ENCODE results near the gene DPP4. TPM values are rescaled to one million over a fixed set of nuclear protein-coding genes. Genes with fewer than 3 reads are reported as not detected.

DPP4 gene
- total RNA-seq, 1 donor from 2014 or later, result 0.49 TPM

GRCh38 chr2:162035981-162036380, 38.0 kb downstream of the DPP4 start:
- Histone ChIP-seq H3K4me1 (peaks cover 35% of the 10 kb centered on the region), H3K27me3 (no peaks in the 10 kb centered on the region), H4K20me1 (ENCODE audit: low read depth) (no peaks in the 10 kb centered on the region), H3F3A (ENCODE audit: low read depth) (peaks cover 15% of the 10 kb centered on the region), H3K9me3 (ENCODE audit: low read depth) (no peaks in the 10 kb centered on the region), H3K27ac (no peak overlapping the region), H3K79me2 (ENCODE audit: low read depth) (no peaks in the 10 kb centered on the region), H3K4me2 (no peak overlapping the region), H3K9ac (no peak overlapping the region), H2AFZ (replicated peaks) (no peak overlapping the region), H3K36me3 (no peaks in the 10 kb centered on the region), H3K4me3 (no peak overlapping the region)
- TF ChIP-seq CTCF (IDR thresholded peaks at IDR 0.05), result no peak
- TF ChIP-seq EZH2phosphoT487 (IDR thresholded peaks at IDR 0.05), result no peak
- TF ChIP-seq EZH2 (IDR thresholded peaks at IDR 0.05), result no peak
- Mint-ChIP-seq H3K4me1 (peaks cover 12% of the 10 kb centered on the region), H3K27me3 (ENCODE audit: insufficient read depth, low read depth) (no peaks in the 10 kb centered on the region), H3K36me3 (no peaks in the 10 kb centered on the region), H3K4me3 (no peak overlapping the region), H3K27ac (no peak overlapping the region), H3K9me3 (no peaks in the 10 kb centered on the region)
- DNase-seq (ENCODE audit: low spot score), result no peak

GRCh38 chr2:162030363-162031190, 43.4 kb downstream of the DPP4 start:
- no peaks in the 10 kb centered on the region for H3K36me3 ChIP-seq
- H3K27me3 ChIP-seq, result no peaks in the 10 kb centered on the region
- no peaks in the 10 kb centered on the region for H3K9me3 ChIP-seq (ENCODE audit: low read depth)
- H3K4me1 ChIP-seq, result peaks cover 19% of the 10 kb centered on the region
- no peaks in the 10 kb centered on the region for H4K20me1 ChIP-seq (ENCODE audit: low read depth)
- peaks cover 20% of the 10 kb centered on the region for H3K4me1 Mint-ChIP-seq
- H3F3A ChIP-seq (ENCODE audit: low read depth), result peaks cover 6% of the 10 kb centered on the region
- TF ChIP-seq EZH2phosphoT487 (IDR thresholded peaks at IDR 0.05) (no peak), CTCF (IDR thresholded peaks at IDR 0.05) (no peak), EZH2 (IDR thresholded peaks at IDR 0.05) (no peak)
- no peak overlapping the region for H3K4me2 ChIP-seq
- H3K4me3 ChIP-seq, result no peak overlapping the region
- no peak overlapping the region for H3K9ac ChIP-seq
- no peak overlapping the region for H3K4me3 Mint-ChIP-seq
- no peaks in the 10 kb centered on the region for H3K79me2 ChIP-seq (ENCODE audit: low read depth)
- H2AFZ ChIP-seq (replicated peaks), result no peak overlapping the region
- H3K27ac Mint-ChIP-seq, result no peak overlapping the region
- H3K27ac ChIP-seq, result no peak overlapping the region
- no peaks in the 10 kb centered on the region for H3K9me3 Mint-ChIP-seq
- DNase-seq (ENCODE audit: low spot score), result no peak
- H3K36me3 Mint-ChIP-seq, result no peaks in the 10 kb centered on the region
- peaks cover 2% of the 10 kb centered on the region for H3K27me3 Mint-ChIP-seq (ENCODE audit: insufficient read depth, low read depth)

- Histone ChIP-seq H3K4me3 (no peak overlapping the region), H3K4me1 (peaks cover 14% of the 10 kb centered on the region), H3K4me2 (no peak overlapping the region), H3K9ac (no peak overlapping the region), H3F3A (ENCODE audit: low read depth) (peaks cover 6% of the 10 kb centered on the region), H3K79me2 (ENCODE audit: low read depth) (no peaks in the 10 kb centered on the region), H4K20me1 (ENCODE audit: low read depth) (no peaks in the 10 kb centered on the region), H3K36me3 (no peaks in the 10 kb centered on the region), H2AFZ (replicated peaks) (no peak overlapping the region), H3K27me3 (no peaks in the 10 kb centered on the region), H3K27ac (no peak overlapping the region), H3K9me3 (ENCODE audit: low read depth) (no peaks in the 10 kb centered on the region)
- Mint-ChIP-seq H3K27me3 (ENCODE audit: insufficient read depth, low read depth) (peaks cover 2% of the 10 kb centered on the region), H3K4me1 (peaks cover 26% of the 10 kb centered on the region), H3K27ac (no peak overlapping the region), H3K36me3 (no peaks in the 10 kb centered on the region), H3K9me3 (no peaks in the 10 kb centered on the region), H3K4me3 (no peak overlapping the region)
- TF ChIP-seq EZH2phosphoT487 (IDR thresholded peaks at IDR 0.05) (no peak), EZH2 (IDR thresholded peaks at IDR 0.05) (no peak), CTCF (IDR thresholded peaks at IDR 0.05) (no peak)
- no peak for DNase-seq (ENCODE audit: low spot score)
These were observed 44.6 kb downstream of the DPP4 start for GRCh38 chr2:162029287-162029901.

All from neural progenitor cell (in vitro differentiated cells).